Right atrium auricular region (tissue), 2 donors: ENCODE measurements around the gene HECTD1. TPM values are rescaled to one million over a fixed set of nuclear protein-coding genes. Genes with fewer than 3 reads are reported as not detected.
"Not testable (repeated sequence)": the region's sequence is repeated elsewhere in the genome, so short reads cannot be mapped to it uniquely, and the experiment has no call there.

Source experiments
- DNase-seq: peaks from one replicate; pipeline ENCODE4 v3.0.0-alpha.2; 2019; ENCODE audit warnings: low spot score
- H3K27ac ChIP-seq, 2 donors: fragments of 200-600 bp; sonication (generic); 1 replicate in 1 of 2; 2 replicates in 1 of 2; pipeline ENCODE4 v1.5.1; 2016 to 2019
- H3K27me3 ChIP-seq, 2 donors: fragments of 200-600 bp; sonication (generic); one replicate each; pipeline versions ENCODE4 v1.5.1 to v1.6.0; 2017 to 2019
- H3K36me3 ChIP-seq: fragments of 200-600 bp; sonication (generic); one replicate; pipeline ENCODE4 v1.5.1; 2016
- H3K4me1 ChIP-seq, 2 donors: fragments of 200-600 bp; sonication (generic); one replicate each; pipeline versions ENCODE4 v1.5.1 to v1.6.0; 2017 to 2019
- H3K4me3 ChIP-seq, 2 donors: fragments of 200-600 bp; sonication (generic); 1 replicate in 1 of 2; 2 replicates in 1 of 2; pipeline ENCODE4 v1.5.1; 2017 to 2019; ENCODE audit warnings: mild to moderate bottlenecking in 1 of 2, moderate library complexity in 1 of 2
- H3K9me3 ChIP-seq, 2 donors: fragments of 200-600 bp; sonication (generic); one replicate each; pipeline ENCODE4 v1.5.1; 2019
- total RNA-seq, 2 donors: library from RNA; depleted of rRNA; stranded (reverse); fragments of >200 nt; gene quantifications; one replicate each; pipeline ENCODE4 v1.1.0, GENCODE V29; 2016
- TF ChIP-seq, protein P1 (sequence below), 2 donors: fragments of 200-600 bp; sonication (generic); IDR thresholded peaks; one replicate each; pipeline ENCODE4 v1.5.1; 2019; ENCODE audit warnings: antibody characterized with exemption in 2 of 2

Gene HECTD1
- total RNA-seq, 2 donors from 2014 or later, result 130 to 145 TPM

DNA sequence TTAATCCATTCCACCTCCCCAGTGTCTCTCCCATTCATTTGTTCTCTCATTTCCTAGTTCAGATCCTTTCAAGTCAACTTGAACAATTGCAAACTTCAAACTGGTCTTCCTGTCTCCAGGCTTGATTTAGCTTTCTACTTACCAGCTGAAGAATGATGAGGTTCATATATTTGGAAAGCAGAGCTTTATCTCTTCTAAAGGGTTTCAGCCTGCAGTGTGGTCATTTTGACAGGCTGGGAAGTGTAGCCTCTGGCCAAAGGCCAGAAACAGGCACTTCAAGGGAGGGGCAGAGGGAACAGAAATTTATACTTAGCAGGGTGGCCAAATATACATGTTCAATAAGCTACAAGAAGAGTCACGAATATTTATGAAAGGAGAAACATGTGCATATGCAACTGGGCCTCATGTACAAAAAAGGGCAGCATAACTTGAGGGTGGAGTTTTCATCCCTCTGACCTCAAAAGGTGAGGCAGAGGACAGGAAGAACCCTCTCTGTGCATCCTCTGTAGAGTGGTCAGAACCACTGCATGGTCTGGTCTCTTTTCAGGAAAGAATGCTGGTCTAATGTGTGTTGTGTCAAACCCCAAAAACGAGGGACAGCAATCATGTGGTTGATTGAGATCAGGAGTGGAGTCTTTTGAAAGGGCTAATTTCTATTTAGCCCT lies 34.0 kb upstream of the HECTD1 start:
- Histone ChIP-seq H3K9me3 (no peaks in the 10 kb centered on the region), H3K27ac (peak overlapping the region; percentile 20 to 31), H3K4me1 (peaks cover 0 to 10% of the 10 kb centered on the region in 2 donors), H3K27me3 (no peaks in the 10 kb centered on the region), H3K36me3 (no peaks in the 10 kb centered on the region), H3K4me3 (peak overlapping the region in 1 of 2 donors; percentile 24)
- DNase-seq, result no peak
- TF ChIP-seq, protein P1, sequence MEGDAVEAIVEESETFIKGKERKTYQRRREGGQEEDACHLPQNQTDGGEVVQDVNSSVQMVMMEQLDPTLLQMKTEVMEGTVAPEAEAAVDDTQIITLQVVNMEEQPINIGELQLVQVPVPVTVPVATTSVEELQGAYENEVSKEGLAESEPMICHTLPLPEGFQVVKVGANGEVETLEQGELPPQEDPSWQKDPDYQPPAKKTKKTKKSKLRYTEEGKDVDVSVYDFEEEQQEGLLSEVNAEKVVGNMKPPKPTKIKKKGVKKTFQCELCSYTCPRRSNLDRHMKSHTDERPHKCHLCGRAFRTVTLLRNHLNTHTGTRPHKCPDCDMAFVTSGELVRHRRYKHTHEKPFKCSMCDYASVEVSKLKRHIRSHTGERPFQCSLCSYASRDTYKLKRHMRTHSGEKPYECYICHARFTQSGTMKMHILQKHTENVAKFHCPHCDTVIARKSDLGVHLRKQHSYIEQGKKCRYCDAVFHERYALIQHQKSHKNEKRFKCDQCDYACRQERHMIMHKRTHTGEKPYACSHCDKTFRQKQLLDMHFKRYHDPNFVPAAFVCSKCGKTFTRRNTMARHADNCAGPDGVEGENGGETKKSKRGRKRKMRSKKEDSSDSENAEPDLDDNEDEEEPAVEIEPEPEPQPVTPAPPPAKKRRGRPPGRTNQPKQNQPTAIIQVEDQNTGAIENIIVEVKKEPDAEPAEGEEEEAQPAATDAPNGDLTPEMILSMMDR (IDR thresholded peaks at IDR 0.05), result no peak

DNA sequence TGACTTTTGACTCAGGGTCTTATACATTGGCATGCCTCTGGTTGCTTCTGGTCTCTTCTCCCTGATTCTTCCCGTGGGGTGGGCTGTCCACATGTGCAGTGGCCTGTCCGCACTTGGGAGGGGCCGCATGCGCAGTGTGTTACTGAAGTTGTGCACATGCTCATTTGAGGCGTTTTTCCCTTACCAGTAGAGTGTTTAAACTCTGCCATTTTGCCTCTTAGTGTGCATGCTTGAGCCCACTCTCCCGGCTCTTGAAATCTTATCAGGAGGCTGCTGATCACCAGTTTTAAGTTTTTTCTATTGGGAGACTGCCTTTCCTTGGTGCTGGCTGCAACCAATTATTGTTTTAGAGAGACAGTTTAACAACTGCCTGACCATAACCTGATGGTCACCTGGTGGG lies 32.1 kb upstream of the HECTD1 start:
- no peaks in the 10 kb centered on the region for H3K27me3 ChIP-seq
- TF ChIP-seq, protein P1 (IDR thresholded peaks at IDR 0.05), result no peak
- no peak overlapping the region for H3K27ac ChIP-seq
- H3K9me3 ChIP-seq, result no peaks in the 10 kb centered on the region
- peaks cover 0 to 10% of the 10 kb centered on the region in 2 donors for H3K4me1 ChIP-seq
- no peak for DNase-seq
- H3K4me3 ChIP-seq, result no peak overlapping the region
- H3K36me3 ChIP-seq, result no peaks in the 10 kb centered on the region

DNA sequence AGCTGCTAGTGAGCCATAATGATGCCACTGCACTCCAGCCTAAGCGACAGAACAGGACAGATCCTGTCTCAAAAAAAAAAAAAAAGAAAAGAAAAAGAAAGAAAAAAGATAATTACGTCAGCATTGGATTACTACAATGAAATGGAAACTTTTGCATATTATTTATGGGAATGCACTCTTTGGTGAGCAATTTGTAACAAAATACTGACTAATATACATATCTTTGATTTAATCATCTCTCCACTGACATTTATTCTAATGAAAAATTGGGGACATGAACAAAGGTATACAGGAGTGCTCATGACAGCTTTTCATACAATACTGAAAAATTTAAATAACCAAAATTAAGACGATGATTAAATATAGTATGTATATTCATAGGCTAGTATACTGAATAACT lies 27.9 kb upstream of the HECTD1 start:
- Histone ChIP-seq H3K4me3 (no peak overlapping the region), H3K27me3 (no peaks in the 10 kb centered on the region), H3K36me3 (no peaks in the 10 kb centered on the region)

DNA sequence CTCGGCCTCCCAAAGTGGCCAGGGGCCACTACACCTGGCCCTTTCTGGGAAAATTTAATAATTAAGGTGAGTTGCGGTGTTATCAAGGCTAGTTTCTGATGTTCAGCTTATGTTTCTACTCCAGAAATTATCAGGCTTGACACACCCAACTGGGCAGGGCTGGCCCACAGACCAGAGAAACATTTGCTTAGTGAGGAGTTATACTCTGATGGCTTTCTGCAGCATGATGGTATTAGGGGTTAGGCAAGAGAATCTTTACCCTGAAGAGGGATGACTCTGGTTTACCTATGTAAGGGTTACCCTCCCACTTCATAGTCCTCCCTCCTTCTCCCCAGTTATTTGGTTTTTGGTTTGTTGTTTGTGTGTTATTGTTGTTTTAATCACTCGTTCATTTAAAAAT lies 24.5 kb upstream of the HECTD1 start:
- H3K4me3 ChIP-seq, result no peak overlapping the region
- no peaks in the 10 kb centered on the region for H3K27me3 ChIP-seq
- DNase-seq, result no peak
- H3K9me3 ChIP-seq, result no peaks in the 10 kb centered on the region
- H3K4me1 ChIP-seq, result peaks cover 0 to 10% of the 10 kb centered on the region in 2 donors
- no peak overlapping the region for H3K27ac ChIP-seq
- no peaks in the 10 kb centered on the region for H3K36me3 ChIP-seq
- TF ChIP-seq, protein P1 (IDR thresholded peaks at IDR 0.05), result no peak

More for the DNA sequence above, 27.9 kb upstream of the HECTD1 start:
- H3K27ac ChIP-seq, result no peak overlapping the region
- TF ChIP-seq, protein P1 (IDR thresholded peaks at IDR 0.05), result no peak
- H3K9me3 ChIP-seq, result no peaks in the 10 kb centered on the region
- DNase-seq, result no peak
- no peaks in the 10 kb centered on the region for H3K4me1 ChIP-seq

DNA sequence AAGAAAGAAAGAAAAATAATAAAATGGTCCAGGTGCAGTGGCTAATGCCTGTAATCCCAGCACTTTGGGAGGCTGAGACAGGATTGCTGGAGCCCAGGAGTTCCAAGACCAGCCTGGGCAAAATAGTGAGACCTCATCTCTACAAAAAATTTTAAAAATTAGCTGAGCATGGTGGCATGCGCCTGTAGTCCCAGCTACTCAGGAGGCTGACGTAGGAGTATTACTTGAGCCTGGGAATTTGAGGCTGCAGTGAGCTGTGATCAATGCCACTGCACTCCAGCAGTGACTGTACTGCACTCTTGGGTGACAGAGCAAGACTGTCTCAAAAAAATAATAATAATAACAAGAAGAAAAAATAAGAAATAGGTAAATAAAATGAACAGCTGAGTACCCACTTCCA lies 23.7 kb upstream of the HECTD1 start:
- H3K4me3 ChIP-seq, H3K9me3 ChIP-seq, DNase-seq, H3K36me3 ChIP-seq, H3K27ac ChIP-seq, H3K27me3 ChIP-seq, H3K4me1 ChIP-seq: not testable (repeated sequence)

DNA sequence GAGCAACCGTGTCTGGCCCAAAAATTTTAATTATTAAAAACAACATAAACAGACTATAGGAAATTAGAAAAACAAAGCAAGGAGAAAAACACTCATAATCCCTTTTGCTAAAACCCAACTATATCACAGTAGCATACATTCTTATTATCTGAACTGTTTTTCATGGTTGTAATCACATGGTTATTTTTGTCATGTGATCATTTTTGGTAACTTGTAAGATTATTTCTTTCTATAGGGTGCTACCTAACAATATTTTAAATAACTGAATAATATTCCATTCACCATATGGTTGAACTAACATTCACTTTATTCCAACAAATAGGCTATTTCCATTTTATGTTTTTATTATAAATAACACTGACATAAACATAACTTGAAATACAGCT lies 23.0 kb upstream of the HECTD1 start:
- H3K4me3 ChIP-seq, result no peak overlapping the region
- no peaks in the 10 kb centered on the region for H3K9me3 ChIP-seq
- H3K27me3 ChIP-seq, result no peaks in the 10 kb centered on the region
- DNase-seq, result no peak
- no peaks in the 10 kb centered on the region for H3K36me3 ChIP-seq
- peaks cover 0 to 10% of the 10 kb centered on the region in 2 donors for H3K4me1 ChIP-seq
- TF ChIP-seq, protein P1 (IDR thresholded peaks at IDR 0.05), result no peak
- H3K27ac ChIP-seq, result peak overlapping the region; percentile 63 to 77
